ENCODE measurements around the gene ADAM22.

ADAM22 gene

GRCh38 chr7:88041583-88041982, 107.5 kb downstream of the ADAM22 start:
- no peak overlapping the region for H3K4me3 ChIP-seq (ENCODE audit: low read depth, low read length)
- DNase-seq (ENCODE audit: low read depth): no peak
- TF ChIP-seq CTCF (conservative IDR thresholded peaks at IDR 0.05; ENCODE audit: low read depth, low read length): no peak

- TF ChIP-seq CTCF (conservative IDR thresholded peaks at IDR 0.05; ENCODE audit: low read depth, low read length): no peak
- H3K4me3 ChIP-seq (ENCODE audit: low read depth, low read length): no peak overlapping the region
- DNase-seq (ENCODE audit: low read depth): peak; percentile 5
Observed at GRCh38 chr7:88042157-88042556, 108.1 kb downstream of the ADAM22 start.

GRCh38 chr7:88042803-88043202, 108.8 kb downstream of the ADAM22 start:
- H3K4me3 ChIP-seq (ENCODE audit: low read depth, low read length): no peak overlapping the region
- DNase-seq (ENCODE audit: low read depth): no peak
- no peak for TF ChIP-seq CTCF (conservative IDR thresholded peaks at IDR 0.05; ENCODE audit: low read depth, low read length)

GRCh38 chr7:88044069-88044468, 110.0 kb downstream of the ADAM22 start:
- TF ChIP-seq CTCF (conservative IDR thresholded peaks at IDR 0.05; ENCODE audit: low read depth, low read length): no peak
- no peak overlapping the region for H3K4me3 ChIP-seq (ENCODE audit: low read depth, low read length)
- no peak for DNase-seq (ENCODE audit: low read depth)

GRCh38 chr7:88046839-88047573, 113.0 kb downstream of the ADAM22 start:
- DNase-seq (ENCODE audit: low read depth): no peak
- no peak overlapping the region for H3K4me3 ChIP-seq (ENCODE audit: low read depth, low read length)
- TF ChIP-seq CTCF (conservative IDR thresholded peaks at IDR 0.05; ENCODE audit: low read depth, low read length): no peak

GRCh38 chr7:88057655-88058054, 123.6 kb downstream of the ADAM22 start:
- DNase-seq (ENCODE audit: low read depth): no peak
- no peak for TF ChIP-seq CTCF (conservative IDR thresholded peaks at IDR 0.05; ENCODE audit: low read depth, low read length)
- H3K4me3 ChIP-seq (ENCODE audit: low read depth, low read length): no peak overlapping the region

- no peak for TF ChIP-seq CTCF (conservative IDR thresholded peaks at IDR 0.05; ENCODE audit: low read depth, low read length)
- no peak overlapping the region for H3K4me3 ChIP-seq (ENCODE audit: low read depth, low read length)
- no peak for DNase-seq (ENCODE audit: low read depth)
Observed at GRCh38 chr7:88062238-88062637, 128.2 kb downstream of the ADAM22 start.

All from choroid plexus epithelial cell (primary cell).